M059J (cell line): ENCODE measurements around the gene GGA3. TPM values are rescaled to one million over a fixed set of nuclear protein-coding genes. Genes with fewer than 3 reads are reported as not detected.
A peak's percentile ranks its signal among the peaks of the same experiment; 100 is the strongest.

ENCODE experiments used
- DNase-seq: peaks from one replicate; pipeline ENCODE4 v3.0.0-alpha.2; 2012; ENCODE audit warnings: low read depth
- total RNA-seq: library from RNA; depleted of rRNA; stranded (reverse); fragments of >200 nt; shearing (Covaris generic); gene quantifications from 2 replicates; pipeline ENCODE4 v1.2.3, GENCODE V29; 2014

Gene GGA3
- total RNA-seq, 1 experiment from 2014 or later, result 18.1 TPM

DNA sequence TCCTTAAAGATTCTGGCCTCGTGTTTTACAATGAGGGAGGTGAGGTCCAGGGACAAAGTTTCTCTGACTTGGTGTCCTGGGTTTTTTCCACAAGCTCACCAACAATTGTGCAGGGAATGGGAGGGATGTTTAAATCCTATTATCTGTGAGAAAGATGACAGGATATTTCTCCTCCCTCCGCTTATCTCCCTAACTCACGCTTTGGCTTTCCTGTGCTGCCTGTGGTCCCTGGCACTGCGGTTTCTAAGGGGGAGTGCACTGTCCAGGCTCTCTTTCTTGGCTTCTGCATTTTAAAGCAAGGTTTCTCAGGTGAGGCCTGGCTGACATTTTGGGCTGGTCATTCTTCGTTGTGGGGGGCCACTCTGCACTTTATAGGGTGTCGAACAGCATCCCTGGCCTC, 16.4 kb downstream of the GGA3 start:
- DNase-seq, result no peak

DNA sequence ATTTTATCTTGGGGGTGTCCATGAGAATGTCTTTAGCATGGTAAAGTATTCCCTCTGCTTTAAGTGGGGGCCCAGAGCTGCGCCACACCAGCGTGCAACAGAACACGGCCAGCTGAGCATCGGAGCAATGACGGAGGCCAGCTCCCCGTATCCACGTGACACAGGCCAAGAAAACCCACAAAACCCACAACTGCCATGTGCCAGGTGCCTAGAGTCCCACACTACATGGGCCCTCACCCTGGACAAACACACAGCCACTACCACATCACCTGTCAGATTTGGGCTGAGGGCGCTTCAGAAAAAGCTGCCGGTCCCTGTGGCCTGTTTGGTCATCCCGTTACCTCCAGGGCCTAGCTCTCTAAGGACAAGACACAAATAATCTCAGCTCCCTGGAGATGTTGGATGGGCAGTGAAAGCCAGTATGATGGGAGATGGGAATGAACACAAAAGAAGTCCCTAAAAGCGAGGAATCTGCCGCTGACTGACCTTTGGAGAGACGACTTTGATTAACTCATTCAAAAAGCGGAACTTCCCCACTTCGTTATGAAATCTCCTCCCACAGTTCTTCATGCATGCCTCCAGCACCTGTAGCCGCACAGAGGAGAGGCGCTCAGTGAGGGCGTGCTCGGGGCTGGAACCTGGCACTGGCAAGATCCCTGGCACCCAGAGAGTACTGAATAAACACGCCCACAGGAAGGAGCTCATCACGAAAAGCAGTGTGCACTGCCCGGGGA, 17.1 kb downstream of the GGA3 start:
- DNase-seq, result no peak

DNA sequence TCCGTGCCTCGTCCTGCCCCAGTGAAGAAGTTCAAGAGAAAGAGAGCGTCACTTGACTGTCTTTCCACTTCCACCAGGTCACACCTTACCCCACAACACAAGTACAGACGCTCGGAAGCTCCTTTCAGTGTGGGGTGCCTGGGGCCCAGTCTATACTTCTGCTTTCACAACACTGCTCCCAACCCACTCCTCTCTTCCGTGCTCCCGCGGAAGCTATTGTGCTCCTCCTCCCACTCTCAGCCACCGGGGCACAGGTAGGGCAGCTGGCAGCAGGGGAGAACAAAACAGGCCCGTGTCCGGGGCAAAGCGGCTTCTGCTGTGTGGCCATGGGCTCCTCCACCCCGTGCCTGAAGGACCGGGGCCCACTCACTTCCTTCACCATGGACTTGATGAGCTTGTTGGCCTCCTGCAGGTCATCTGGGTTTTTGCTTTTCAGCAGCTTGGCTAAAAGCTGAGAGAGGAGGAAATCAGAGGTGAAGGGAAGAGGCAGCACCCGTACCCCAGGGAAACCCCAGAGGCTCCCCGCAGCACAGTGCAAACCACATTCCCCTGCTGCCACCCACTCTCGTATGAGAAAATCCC, 18.9 kb downstream of the GGA3 start:
- no peak for DNase-seq

DNA sequence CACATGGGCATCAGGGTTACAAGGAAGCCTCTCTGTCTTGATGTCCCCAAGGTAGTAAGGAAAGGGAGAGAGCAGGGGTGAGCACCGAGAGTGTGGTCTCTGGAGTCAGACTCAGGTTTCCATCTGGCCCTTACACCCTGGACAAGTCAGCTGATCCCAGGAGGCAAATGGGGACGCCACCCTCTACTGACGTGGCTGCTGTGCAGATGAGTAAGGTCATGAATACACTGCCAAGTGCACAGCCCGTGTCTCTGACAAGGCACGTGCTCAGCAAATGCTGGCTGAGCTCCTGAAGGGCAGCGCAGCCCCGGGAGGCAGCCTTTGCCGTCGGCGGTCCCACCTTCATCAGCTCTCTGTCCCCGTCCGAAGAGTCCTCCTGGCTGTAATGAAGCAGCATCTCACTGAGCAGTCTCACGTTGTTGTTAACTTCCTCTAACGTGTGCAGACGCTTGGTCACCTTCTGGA, 19.4 kb downstream of the GGA3 start:
- DNase-seq, result no peak

DNA sequence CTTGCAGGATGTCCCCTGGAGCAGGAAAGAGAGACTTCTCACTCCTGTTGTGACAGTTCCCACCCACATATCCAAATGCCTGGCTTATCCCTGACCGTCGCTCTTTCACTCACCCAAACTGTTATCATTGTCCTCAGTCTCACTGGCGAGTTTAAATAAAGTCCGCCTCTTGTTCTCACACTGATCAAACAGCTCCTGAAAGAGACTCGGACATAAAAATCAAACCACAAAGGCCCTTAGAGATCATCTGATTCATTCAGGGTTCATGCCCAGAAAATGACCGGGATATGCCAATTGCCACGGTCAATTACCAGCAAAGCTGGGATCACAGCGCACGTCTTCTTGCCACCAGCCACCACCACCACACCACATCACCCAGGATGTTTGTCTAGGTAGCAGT, 19.9 kb downstream of the GGA3 start:
- no peak for DNase-seq

DNA sequence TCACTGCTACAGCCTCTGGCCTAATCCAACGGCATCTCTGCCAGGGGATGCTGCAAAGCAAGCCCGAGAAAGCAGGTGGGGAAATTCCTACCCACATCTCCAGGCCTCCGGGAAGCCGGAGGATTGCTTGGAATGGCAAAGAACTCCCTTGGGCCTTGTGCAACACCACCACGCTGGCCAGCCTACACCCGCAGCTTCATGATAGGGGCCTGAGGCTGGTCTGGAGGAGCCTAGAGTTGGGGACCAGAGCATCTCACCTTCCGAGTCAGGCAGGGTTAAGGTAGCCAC, 20.3 kb downstream of the GGA3 start:
- no peak for DNase-seq

DNA sequence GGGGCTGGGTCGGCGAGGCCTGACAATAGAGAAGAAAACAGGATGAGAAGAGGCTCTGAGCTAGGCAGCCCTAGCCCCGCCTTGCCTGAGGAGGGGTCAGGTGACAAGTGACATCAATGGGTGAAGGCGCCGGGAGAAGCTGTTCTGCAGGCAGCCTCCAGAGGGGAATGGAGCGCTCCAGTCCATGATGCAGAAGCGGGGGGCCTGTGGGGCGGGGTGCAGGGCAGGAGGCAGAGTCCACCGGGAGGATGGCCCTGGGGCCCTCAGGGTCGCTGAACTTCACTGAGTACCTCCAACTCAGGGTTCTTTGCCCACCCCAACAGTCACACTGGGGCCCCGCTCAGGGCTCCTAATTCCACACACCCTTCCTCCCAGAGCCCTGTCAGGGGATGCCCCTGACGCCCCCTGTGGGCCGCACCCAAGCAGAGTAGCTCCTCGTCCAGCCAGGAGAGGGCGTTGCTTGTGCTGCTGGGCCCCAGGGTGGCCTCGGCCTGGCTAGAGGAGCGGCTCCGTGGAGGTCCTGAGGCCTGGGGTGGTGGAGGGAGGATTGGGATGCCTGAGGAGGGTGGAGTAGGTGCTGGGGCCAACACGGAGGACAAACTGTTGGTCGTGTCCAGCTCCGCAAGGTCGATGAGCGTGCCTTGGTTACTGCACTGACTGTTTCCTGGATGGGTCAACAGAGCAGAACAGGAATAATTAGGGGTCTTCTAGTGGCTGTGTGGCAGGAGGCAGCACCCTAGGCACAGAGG, 20.8 kb downstream of the GGA3 start:
- DNase-seq, result no peak

DNA sequence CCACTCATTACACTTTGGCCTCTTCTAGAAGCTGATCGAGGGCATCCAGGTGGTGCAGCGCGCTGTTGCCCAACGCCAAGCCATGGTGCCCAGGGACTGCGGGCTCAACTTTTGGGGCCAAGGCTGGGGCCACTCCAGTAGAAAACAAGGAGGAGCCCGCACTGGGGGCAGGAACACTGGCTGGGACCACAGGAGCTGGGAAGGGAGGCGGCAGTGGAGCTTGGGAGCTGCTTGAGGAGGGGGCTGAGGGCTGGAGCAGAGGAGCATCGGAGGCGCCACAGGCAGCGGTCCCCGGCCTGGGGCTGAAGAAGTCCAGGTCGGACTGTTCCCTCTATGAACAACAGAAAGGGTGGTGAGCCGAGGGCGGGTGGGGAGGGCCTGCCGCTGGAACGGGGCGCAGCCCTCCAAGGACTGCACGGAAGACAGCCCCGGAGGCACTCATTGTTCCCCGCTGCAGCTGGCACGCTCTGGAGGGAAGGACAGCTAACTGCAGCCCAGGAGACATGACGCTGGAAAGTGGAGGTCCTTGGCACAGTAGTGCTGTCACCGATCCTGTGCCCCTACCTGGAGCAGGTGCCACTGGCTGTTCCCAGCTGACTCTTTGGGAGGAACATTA, 21.5 kb downstream of the GGA3 start:
- no peak for DNase-seq

DNA sequence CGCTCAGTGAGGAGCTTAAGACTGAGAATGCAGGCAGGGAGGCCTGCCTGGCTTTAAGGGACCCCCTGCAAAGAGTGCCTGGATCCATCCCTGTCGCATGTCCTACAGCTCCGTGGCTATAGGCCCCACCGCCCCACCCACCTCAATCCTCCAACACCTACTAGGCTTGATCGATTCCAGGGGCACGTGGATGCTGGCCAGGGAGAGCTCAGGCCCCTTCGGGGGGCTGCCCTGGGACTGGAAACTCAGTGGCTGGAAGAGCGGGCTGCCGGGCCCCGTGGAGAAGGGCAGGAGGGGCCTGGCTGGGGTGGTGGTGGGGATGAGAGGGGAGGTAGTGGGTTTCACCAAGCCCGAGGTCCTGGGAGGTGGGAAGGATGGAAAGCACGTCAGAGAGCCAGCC, 22.2 kb downstream of the GGA3 start:
- no peak for DNase-seq

DNA sequence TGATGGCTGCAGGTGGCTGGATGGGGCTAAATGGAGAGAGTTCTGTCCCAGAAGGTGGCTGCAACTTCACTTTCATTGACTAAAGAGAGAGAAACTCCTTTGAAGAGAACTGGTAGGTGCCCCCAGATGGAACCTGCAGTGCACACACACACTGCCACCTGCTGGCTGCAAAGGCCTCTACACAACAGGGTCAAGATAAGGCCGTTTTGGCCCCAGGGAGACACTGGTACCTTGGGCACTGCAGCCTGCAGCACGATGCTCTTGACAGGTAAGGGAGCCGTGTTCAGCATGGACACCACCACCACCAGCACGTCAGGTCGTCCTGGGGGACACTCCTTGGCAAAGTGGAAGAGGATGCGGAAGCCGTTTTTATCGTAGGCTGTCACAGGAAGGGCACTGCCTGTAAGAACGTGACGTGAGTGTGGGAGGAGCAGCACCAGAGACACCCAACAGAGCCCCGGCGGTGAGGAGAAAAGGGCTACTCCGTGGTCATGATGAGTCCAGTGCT, 22.7 kb downstream of the GGA3 start:
- peak; percentile 56 for DNase-seq

DNA sequence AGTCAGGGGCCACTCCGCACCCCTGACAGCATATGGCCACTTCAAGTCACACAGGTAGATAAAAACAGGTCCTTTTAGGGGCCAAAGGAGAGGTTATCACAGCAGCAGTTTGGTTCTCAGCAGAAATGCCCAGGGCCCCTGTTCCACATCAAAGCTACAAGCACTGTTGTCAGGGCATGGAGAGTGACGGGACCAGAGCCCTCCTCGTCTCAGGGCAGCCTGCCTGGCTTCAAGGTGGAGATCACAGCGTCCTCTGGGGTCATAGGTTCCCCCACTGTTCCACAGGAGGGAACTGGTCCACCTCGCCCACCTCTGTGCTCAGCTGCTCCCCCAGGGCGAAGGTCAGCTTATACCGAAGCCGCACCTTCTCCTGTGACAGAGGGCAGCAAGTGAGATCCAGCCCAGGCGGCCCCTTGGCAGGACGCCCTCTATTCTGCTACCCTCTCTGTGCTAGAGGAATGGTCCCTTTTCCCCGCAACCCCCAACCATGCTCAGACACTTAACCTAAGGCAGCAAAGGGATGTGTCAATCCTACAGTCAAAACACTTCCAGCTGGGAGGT, 23.3 kb downstream of the GGA3 start:
- no peak for DNase-seq

DNA sequence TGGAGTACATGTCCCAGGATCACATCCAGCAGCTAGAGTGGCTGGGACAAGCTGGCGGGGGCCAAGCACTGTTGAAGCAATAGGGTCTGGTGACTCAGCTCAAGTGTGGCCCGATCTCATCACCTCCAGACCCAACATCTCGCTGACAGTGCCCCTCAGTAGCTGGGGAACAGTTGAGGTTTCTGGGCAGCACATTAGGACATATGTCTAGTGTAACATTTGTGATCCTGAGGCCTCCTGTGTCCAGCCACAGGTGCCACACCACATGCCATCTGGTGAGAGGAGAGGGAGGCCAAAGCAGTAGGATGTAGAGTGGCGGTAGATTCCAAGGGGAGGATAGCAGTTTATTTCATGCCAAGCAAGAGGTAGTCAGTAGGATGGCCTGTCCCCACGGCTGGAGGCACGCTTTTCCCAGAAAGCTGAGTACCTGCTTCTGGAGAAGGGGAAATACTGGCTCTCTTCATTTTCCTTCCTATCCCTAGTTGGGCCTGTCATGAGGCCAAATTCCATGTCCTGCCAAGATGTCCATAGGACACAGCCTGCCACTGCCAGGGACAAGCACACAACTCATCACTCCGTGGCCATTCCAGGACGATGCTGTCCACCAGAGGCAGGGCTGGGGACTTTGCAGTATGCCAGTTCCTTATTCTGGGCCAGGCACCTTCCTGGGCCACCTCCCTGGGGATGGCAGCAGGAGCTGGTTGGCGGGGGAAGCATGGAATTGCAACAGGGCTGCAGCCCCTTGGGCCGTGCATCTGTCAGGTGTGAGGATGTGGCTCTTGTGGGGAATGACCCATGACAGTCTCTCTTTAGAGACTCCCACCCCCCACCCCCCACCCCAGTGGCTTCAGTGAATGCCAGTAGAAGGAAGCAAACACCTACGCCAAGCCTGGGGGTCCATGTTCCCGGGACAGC, 24.0 kb downstream of the GGA3 start:
- DNase-seq, result no peak

DNA sequence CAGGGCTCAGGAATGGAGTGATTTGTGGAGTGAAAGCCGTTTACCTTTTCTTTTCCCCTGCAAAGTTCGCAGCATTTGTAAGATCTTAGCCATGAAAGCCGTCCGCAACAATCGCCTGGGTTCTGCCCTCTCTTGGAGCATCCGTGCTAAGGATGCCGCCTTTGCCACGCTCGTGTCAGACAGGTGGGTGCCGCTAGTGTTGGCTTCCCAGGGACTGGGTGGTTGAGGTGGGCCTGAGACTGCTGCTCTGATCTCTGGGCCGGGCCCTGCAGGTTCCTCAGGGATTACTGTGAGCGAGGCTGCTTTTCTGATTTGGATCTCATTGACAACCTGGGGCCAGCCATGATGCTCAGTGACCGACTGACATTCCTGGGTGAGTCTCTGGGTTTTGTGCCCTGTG, 28.6 kb downstream of the GGA3 start:
- DNase-seq, result no peak

DNA sequence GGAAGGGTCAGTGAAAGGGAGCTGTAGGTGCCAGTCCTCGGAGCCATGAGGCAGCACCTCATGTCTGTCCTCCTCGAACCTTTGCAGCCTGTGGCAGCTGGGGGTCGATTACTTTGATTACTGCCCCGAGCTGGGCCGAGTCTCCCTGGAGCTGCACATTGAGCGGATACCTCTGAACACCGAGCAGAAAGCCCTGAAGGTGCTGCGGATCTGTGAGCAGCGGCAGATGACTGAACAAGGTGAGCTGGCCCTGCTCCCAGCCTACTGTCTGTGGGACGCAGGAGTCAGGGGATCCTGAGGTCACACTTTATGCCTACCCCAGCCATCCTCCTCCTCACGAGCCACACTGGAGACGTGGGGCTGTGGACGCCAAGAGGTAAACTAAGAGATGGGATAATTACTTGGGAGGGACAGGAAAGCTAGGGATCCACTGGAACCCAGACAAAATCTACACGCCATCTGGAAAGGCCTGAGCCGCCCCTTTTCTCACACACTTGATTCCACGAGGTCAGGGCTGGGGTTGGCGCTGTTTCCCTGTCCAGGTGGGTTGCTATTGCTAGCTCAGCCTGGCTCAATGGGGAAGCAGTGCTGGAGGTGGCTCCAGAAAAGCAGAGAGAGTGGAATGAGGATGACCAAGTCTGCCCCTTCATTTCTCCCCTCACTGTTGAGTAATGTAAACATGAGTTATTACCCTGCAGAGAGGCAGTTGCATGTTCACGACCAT, 29.5 kb downstream of the GGA3 start:
- no peak for DNase-seq

DNA sequence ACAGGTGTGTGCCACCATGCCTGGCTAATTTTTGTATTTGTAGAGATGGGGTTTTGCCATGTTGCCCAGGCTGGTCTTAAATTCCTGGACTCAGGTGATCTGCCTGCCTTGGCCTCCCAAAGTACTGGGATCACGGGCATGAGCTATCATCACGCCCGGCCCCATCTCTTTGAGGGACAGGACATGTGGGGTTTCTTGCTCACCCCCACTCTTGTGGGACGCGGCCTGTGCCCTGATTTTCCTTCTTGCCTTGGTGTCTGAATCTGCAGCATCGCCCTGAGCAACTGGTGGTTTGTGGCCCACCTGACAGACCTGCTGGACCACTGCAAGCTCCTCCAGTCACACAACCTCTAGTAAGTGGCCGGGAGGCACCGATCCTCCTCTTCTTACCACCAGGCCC, 30.3 kb downstream of the GGA3 start:
- no peak for DNase-seq

DNA sequence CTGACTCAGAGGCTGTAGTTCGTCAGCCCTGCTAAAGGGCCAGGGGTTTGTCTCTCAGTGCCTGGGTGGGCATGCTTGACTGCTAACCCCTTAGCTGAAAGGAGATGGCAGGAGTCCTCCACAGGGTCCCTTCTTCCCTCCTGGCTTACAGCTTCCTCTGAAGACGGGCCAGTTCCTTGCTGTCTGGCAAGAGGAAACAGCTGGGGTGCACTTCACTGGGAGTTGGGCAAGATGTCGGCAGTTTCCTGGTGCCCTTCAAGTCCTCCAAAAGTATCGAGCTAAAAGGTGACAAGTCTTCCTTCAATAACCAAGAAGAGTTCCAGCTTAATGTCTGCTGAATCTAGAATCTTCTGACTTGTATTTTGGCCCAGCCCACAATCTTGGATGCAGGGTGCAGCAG, 32.6 kb downstream of the GGA3 start:
- DNase-seq, result no peak

DNA sequence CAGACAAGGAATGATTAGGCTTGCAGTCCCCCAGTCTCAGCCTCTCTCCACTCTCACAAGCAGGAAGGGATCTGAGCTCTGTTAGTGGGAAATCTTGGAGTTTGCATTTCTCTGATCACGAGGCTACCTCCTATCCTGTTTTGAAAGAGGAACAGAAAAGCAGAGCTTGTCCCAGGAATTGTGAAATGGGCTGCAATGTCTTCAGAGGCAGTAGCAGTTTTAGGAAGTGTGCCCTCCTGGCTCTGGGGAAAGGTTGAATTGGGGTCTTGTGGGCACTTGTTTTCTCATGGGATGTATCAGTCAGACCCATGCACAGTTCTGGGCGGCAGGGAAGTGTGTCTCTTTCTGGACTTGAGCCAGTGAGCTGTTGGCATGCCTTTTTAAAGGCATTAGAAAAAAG, 33.1 kb downstream of the GGA3 start:
- no peak for DNase-seq

DNA sequence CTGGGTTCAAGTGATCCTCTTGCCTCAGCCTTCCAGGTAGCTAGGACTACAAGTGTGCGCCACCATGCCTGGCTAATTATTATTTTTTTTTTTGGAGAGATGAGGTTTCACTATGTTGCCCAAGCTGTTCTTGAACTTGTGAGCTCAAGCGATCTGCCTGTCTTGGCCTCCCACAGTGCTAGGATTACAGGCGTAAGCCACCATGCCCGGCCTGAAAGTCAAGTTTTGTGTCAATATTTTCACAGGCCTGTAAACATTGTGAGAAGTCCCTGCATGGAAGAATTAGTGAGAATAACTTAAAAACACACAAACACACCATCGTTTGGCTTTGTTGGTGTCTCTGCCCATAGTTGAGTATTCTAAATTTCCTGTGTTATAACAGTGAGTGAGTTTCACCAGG, 33.7 kb downstream of the GGA3 start:
- DNase-seq, result no peak

DNA sequence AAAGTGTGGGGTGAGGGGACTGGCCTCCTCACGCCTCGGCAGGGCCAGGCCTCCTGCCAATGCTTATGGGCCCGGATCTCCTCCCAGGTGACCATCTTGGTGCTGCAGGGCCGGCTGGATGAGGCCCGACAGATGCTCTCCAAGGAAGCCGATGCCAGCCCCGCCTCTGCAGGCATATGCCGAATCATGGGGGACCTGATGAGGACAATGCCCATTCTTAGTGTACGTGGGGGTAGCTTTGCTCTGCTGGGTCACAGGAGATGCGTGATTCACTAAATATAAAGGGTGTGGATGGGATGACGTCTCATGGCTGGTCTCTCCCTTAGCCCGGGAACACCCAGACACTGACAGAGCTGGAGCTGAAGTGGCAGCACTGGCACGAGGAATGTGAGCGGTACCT, 36.4 kb downstream of the GGA3 start:
- DNase-seq, result no peak

DNA sequence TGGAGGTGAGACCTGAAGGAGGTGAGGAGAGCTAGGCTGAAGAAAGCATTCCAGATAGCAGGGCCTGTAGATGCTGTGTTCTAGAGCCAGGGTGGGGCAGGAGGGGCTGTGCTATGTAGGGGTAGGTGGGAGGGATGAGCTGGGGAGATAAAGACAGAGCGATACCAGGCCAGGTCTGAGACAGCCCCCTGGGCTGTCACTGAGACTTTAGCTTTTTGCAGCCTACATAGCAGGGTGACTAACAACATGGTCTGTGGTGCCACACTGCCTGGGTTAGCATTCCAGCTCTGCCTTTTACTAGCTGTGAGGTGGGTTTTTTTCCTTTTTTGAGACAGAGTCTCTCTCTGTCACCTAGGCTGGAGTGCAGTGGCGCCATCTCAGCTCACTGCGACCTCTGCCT, 41.6 kb downstream of the GGA3 start:
- DNase-seq, result no peak

DNA sequence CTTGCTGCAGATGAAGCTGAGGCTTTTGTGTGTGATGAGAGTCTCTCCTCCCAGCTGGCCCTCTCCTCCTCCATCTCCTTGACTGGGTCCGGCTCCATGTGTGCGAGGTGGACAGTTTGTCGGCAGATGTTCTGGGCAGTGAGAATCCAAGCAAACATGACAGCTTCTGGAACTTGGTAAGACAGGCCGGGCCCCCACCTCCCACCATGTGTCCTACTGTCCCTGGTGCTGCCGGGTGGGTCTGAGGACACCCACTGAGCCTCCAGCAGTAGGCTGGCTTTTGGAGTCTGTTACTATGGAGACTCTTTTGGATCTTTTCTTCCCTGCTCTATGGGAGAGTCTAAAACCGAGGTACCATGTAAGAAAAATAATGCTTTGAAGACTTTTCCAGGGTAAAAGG, 43.3 kb downstream of the GGA3 start:
- DNase-seq, result no peak
